Frontal cortex (tissue), 4 donors: ENCODE measurements around the gene NXNL2. TPM values are rescaled to one million over a fixed set of nuclear protein-coding genes. Genes with fewer than 3 reads are reported as not detected.

ENCODE experiments used
- DNase-seq, 2 donors: peaks; one replicate each; pipeline ENCODE4 v3.0.0; 2012; ENCODE audit warnings: low spot score in 2 of 2
- FAIRE-seq: peaks from 2 replicates; lab custom pipeline; 2012; peaks lifted over from hg19 to GRCh38; lab: Jason Lieb, UNC
- total RNA-seq: library from RNA; depleted of rRNA; stranded (reverse); fragments of >200 nt; gene quantifications from one replicate; pipeline ENCODE4 v1.2.3, GENCODE V29; 2014
- donor health status: control.
- donor health status: control.
- donor health status: control.

Gene NXNL2
- total RNA-seq, 1 donor from 2014 or later: 0.41 TPM

DNA sequence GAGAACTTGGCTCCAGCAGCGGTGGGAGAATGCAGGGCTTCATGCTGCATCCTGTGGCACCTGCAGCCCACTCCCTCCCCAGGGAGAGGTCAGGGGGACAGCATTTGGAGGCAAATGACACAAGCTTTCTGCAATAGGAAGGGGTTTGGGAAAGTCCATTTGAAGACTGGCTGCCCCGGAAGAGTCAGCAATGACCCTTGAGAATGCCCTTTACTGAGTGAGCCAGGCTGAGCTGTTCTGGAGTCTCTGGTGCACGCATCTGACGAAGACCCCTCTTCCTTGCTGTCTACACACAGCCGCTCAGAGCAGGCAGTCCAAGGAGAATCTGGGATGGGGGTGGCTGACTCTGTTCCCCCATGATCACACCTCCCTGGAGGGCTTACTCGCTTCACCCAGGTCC is 5.5 kb upstream of the NXNL2 start:
- DNase-seq (no peak), FAIRE-seq (no peak)

DNA sequence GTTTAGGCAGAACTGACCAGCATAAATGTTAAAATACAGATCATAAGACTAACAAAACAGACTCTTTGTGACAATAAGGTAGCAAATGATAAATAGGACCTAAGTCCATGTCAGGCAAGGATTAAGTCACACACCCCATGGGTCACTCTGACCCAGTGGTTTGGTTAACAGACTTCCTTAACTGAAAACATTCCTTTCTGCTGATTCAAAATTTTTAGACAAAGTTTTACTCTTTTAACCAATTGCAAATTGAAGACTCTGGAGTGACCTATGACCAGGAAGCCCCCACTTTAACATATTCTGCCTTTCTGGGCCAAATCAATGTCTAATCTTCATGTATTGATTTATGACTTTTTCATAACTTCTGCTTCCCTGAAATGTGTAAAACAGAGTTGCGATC is 4.9 kb upstream of the NXNL2 start:
- DNase-seq (no peak), FAIRE-seq (no peak)

DNA sequence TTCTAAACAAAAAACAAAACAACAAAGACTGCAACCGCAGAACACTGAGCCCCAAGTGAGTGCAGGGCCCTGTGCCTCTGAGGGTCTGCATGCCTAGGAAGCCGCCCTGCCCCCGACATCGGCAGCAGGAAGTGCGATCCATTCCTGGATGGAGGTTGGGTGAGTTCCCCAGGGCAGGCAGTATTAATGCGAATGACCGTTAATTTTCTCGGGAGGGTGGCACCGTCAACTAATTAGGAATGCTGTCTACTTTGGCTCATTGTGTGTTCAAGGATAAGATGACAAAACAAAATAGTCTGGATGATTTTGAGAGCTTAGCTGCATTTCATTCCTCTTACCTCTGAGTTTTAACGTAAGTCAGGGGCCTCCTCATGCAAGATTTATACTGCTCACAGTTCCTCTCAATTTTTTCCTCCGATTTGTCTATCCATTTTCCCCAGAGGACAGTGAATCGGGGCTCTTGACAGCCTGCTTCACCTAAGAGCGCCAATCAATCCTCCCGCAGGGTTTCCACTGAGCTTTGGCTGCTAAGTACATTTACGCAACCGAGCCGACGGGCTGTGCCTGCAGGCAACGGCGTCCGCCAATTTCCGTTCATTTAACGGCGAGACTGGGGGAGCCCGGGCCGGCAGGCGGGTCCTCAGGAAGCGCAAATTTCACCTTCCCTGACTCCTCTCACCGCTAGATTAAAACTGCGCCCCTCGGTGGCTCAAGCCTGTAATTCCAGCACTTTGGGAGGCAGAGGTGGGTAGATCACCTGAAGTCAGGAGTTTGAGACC is 2.9 kb upstream of the NXNL2 start:
- no peak for FAIRE-seq
- DNase-seq: no peak

DNA sequence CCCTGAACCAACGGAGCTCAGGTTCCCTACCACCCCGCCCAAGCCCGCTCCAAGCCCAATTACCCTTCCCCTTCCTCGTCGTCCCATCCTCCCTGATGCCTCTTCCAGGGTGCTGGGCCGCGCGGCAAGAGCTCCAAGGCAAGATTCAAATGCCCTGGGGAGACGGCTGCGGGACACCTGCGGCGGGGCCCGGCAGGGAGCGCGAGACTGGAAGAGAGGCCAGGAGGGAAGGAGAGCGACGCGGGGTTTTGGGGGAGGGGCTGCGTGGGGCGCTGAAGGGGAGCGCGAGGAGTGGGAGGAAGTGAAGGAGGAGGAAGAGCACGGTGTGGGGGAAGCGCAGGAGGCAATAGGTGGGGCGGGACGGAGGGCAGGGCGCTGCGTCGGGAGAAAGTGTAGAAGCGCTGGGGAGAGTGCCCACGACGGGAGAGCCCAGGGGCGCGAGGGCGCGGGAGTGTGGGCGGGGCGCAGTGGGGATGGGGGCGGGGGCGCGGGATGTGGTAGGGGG is 975 bp upstream of the NXNL2 start:
- FAIRE-seq: no peak
- peak in 1 of 2 donors; percentile 18 for DNase-seq

DNA sequence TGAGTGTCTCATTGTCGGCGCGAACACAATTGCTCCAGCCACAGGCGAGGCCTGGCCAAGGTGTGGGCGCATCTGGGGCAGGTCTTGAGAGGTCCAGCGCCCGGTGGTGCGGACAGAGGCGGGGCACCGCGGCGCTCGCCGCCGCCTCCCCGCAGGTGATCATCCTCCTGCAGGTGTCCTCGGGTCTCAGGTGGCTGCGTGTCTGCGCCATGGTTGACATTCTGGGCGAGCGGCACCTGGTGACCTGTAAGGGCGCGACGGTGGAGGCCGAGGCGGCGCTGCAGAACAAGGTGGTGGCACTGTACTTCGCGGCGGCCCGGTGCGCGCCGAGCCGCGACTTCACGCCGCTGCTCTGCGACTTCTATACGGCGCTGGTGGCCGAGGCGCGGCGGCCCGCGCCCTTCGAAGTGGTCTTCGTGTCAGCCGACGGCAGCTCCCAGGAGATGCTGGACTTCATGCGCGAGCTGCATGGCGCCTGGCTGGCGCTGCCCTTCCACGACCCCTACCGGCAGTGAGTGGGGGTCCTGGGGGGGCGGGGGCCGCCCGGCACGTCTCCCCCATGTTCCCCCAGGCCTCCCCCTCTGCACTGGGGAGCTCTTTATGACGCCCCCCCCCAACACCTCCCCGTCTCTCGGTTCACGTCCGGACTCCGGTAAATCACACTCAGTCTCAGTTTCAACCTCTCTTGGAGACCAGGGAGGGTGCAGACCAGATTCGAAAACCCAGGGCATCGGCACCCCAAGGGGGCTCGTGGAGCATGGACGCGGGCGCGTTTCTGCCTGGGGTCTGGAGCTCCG is 446 bp downstream of the NXNL2 start:
- DNase-seq: peak in 1 of 2 donors; percentile 31
- FAIRE-seq: no peak

DNA sequence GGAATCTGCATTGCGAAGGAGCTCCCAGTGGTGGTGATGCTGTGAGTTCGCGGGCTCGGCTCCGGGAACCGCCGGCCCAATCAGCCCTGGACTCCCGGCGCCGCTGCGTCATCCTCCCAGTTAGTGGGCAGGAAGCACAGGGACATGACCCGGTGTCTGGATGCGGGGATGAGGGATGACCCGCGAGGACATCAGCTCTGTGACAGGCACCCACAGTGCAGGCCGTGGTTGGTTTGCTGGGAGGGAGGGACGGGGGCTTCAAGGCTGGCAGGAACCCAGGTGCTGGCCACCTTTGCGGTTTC is 996 bp downstream of the NXNL2 start:
- peak in 1 of 2 donors; percentile 18 for DNase-seq
- FAIRE-seq: no peak

DNA sequence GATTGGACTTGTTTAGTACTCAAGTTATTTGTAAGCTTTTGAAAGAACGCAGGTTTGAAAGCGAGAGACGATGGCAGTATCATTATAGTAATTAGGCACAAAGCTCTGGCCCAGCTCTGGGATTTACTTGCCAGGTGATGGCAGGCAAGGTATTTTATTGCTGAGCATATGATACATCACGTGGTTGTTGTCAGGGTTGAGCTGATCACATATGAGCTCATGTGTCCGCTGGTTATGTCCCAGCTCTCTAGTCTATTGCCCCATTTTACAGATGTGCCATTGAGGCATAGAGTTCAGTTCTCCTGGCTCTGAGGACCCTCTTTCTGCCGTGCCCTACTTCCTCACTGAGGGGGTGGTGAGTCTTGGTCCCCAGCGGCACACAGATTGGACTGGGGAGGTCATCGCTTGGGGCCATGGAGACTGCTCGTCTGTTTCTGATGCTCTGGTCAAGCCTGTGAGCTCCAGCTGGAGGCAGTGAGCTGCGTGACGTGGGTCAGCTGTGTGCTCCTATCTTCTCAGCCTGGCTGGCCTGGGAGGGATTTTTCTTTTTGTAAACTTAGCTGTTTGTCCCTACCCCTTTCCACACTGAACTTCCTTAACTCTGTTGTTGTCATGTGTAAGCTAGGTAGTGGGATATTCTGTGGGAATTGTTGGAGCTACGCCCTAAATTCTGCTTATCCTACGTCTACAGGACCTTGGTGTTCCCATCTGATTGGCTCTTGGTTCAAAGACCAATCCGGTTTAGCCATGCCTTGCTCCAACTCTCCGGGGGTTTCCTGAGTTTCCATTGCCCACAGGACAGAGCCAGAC is 2.2 kb downstream of the NXNL2 start:
- DNase-seq (peak in 1 of 2 donors; percentile 17), FAIRE-seq (no peak)

DNA sequence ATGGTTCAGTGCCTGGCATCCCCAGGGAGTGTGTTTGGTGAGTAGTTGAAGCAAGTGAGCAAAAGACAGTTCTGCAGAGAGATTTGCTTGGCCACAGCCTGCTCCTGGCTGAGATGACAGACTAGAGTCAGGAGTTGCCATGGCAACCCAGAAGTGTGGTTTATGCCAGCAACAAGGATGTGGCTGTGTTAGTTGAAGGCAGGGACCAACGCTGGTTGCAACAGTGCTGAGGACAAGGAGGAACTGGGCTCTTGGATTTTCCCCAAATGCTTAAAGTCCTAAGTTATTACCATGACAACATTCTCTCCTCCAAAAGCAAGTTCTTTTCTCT is 2.7 kb downstream of the NXNL2 start:
- DNase-seq: peak; percentile 58 to 69
- FAIRE-seq: no peak

DNA sequence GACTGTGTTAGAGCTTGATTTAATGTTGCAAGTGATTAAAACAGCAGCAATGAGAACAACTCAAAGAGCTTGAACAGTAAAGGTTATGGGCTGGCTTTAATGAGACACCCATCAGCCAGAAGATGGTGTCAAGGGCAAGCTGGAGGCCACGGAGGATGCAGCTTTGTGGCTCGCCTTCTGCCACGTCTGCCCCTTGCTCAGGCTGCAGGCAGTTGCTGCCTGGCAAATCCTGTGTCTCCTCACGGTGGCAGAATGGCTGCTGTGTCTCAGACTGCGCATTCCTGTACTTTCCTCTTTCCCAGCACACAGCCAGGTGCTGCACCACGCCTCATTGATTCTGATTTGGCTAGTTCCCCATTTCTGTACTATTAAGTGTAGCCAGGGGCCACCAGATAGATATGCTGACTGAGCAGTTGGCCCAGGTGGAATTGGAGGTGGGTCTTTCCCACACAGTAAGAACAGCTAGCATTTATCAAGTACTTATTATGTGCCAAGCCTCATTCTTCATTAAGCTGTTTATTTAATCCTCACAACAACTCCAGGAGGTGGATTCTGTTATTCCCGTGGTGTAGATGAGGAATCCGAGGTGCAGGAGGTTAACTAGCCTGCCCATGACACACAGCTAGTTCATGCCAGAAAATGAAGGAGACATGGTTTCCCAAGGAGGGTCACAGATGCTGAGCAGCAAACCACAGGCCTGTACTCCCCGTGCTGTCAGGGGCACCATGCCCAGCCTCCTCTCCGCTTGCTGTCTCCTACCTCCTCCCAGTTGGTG is 3.5 kb downstream of the NXNL2 start:
- FAIRE-seq (no peak), DNase-seq (no peak)

DNA sequence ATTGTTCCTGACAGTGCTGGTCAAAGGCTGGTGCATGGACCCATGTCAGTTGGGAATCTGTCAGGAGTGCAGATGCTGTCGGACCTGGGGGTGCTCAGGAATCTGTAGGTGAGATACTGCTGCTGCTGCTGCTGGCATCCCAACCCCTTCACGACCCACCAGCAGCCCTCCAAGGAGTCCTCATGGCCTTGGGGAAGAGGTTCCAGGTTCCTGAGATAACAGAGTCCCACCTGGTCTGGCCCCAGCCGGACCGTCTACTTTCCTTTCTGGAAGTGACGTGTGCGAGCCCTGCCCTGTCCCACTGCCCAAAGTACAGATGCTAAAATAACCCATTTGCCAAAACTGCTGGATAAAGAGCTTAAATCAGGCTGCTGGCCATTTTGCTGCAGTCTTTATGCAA is 4.3 kb downstream of the NXNL2 start:
- DNase-seq: no peak

DNA sequence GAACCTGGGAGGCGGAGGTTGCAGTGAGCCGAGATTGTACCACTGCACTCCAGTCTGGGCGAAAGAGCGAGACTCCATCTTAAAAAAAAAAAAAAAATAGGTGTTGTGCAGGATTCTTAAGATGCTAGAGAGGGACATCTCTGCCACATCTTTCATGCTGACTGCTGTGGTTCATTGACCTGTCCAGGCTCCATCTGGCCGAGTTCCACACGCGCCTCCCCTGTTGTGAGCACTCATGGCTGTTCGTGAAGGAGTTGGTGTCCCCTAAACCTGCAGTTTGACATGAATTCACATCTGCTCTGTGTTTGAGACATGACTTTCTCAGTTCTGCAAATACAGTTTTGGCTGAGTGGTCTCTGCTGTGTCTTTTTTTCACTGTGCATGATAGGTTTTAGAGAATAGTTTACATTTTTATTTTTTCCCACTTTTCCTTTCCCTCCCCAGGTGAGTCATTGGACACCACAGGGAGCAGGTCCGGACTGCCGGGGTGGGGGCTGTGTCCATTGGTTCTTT is 5.3 kb downstream of the NXNL2 start:
- DNase-seq: no peak
- no peak for FAIRE-seq

More for the DNA sequence above, 4.3 kb downstream of the NXNL2 start:
- FAIRE-seq: no peak

DNA sequence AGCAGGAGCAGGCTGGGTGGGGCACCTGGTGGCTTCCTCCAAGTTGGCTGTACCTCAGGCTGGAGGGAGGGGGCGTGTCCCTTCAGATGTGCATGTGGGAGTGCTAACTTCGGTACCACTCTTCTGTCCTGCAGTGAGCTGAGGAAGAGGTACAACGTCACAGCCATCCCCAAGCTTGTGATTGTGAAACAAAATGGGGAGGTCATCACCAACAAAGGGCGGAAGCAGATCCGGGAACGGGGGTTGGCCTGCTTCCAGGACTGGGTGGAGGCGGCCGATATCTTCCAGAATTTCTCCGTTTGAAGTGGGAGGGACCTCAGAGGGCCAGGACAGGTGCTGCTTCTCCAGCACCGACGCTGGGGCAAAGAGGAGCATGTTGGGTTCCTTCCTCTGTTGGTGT is 9.3 kb downstream of the NXNL2 start:
- FAIRE-seq (no peak), DNase-seq (no peak)

DNA sequence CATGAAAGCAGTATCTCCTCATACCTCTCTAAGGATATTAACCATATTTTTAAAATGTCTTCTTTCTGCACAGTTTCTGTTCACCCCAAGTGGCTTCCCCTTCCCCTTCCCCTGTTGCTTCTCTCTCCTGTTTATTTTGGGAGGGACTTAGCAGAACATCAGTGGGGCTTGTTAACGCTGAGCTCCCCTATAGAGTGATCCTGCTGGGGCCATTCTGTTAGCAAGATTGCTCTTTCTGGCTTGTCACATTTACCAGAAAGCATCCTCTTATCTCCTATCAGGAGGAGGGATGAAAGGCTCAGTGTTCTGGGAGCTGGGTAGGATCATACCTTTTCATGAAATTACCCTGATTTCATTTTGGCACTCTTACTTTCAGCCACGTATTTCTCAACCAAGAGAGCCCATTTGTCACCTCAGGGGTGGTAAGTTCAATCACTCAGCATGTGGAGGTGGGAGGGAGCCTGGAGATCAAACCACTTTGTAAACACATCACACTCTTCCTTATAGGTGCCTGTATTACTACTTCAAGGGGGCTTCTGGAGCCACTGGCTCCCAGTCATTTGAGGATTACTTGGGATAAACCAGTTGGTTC is 16.7 kb downstream of the NXNL2 start:
- FAIRE-seq: no peak
- no peak for DNase-seq

DNA sequence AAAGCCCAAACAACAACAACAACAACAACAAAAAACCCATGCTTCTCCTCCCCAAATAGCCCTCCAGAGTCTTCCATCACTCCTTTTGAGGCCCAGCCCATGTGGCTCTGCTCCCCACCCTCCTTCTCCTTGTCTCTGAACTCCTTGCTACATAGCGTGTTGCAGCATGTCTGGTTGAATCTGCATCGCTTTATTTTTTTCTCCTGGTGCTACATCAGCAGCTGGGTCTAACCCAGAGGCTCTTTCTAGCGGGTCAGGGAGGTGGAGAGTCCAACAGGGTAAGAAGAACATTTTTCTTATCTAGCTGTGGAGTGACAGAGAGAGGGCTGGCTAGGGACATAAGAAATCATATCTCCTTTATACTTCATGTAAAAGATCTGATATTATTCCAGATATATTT is 18.4 kb downstream of the NXNL2 start:
- DNase-seq (no peak), FAIRE-seq (no peak)

DNA sequence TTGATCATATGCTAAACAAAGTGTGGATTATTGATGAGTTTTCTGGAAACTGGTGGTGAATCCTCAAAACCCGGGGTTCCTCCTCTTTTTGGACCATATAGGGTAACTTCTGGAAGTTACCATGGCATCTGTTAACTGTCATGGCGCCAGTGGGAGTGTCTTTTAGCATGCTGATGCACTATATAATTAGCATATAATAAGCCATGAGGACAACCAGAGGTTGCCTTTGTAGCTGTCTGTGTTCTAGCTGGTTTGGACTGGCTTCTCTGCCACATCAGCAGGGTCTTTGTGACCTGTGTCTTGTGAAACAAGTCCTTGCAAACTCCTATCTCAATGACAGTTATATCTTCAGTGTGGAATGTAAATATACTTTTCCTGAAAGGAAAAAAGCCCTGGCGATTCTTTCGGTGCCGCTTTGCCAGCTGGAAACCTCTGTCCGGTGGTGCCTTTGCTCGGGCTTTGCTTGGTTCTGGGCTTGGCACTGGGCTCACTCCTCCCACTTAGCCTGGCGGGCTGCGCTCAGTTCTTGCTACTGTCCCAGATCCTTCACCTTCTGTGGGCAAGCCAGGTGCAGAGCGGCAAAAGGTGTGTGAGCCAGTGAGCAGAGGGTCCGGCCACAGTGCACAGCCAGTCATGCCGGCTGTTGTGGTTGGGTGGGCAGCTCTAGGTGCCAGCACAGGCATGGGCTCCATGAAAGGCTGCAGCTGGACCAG is 20.4 kb downstream of the NXNL2 start:
- no peak for DNase-seq

DNA sequence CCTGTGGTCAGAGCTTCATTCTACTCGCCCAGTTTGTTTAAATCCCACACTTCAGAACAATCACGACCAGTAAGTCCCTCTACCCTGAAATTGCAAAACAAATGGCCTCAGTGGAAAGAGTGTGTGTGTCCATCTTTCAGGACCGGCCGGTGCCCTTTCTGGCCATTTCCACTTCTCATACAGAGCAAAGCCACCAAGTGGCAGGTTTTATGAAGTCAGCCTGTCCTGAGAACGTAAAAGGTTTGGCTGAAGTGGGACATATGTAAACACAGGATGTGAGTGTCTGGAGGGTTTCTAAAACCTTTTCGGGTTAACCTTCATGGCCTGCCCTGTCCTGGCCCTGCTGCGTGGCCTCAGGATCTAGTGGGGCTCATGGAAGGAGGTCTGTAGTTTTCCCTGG is 24.7 kb downstream of the NXNL2 start:
- DNase-seq (no peak), FAIRE-seq (no peak)

More for the DNA sequence above, 20.4 kb downstream of the NXNL2 start:
- FAIRE-seq: no peak

DNA sequence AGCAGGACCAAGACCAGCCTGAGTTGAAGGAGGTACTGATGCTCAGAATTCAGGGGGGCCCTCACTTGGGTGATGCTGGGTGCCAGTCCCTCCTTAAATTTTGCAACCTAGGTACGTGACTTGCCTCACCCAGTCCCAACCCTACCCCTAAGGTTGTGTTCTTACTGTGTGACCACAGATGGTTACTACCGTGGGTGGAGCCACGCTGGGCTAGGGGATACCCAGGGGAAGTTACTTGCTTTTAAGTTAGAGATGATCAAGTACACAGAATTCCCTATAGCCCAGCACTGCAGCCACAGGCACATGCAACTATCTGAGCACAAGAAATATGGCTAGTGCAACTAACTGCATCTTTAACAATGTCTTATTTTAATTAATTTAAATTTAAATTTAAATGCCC is 32.9 kb downstream of the NXNL2 start:
- DNase-seq (no peak), FAIRE-seq (no peak)

DNA sequence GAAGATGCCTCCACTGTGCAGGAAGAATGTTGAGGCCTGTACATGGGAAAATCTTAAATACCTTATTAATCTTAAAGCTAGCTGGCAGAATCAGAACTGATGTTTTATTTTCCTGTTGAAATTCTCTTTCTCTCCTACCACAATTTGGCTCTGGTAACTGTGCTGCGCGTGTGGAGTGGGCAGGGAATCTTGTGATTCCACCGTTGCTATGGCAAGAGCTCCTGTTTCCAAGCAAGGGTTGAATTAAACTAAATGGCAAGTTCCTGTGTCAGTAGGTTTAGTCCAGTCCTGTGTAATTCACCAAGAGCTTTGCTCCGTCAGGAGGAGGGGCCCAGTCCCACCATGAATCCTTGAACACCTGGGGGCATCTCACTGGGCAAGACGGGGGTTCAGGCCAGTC is 36.4 kb downstream of the NXNL2 start:
- DNase-seq: peak in 1 of 2 donors; percentile 25
- FAIRE-seq: no peak

DNA sequence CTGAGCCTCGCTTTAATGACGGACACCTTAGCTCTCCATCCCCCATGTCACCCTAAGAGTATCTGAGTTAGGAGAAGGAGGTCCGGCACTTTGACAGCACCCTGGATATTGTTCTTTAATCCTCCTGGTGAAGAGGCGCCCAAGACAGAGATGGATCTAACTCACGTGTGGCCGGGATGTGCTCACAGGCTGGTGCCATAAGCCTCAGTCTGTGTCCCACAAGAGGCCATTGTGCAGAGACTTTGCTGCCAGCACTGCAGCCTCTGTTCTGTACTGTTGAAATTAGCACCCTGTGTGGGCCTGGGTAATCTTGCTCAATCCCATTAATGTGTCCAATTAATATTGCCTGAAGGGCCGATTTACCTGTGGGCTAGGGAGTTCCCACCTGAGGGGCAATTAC is 37.7 kb downstream of the NXNL2 start:
- no peak for DNase-seq
- FAIRE-seq: no peak
